LNCAP (cell line): ENCODE data around the gene SORCS2.
A peak's percentile ranks its signal among the peaks of the same experiment; 100 is the strongest.

Experiments
- CTCF ChIP-seq: fragments of 450-650 bp; IDR thresholded peaks from 2 replicates; pipeline ENCODE4 v1.5.1; 2017; ENCODE audit warnings: mild to moderate bottlenecking

SORCS2 gene

GRCh38 chr4:7766661-7767345 lies 574.5 kb downstream of the SORCS2 start:
- TF ChIP-seq CTCF = no peak

GRCh38 chr4:7767526-7767925 lies 575.2 kb downstream of the SORCS2 start:
- TF ChIP-seq CTCF = no peak

- TF ChIP-seq CTCF = no peak
These were observed 575.6 kb downstream of the SORCS2 start for GRCh38 chr4:7767966-7768365.

GRCh38 chr4:7768736-7769135 lies 576.4 kb downstream of the SORCS2 start:
- TF ChIP-seq CTCF = no peak

- TF ChIP-seq CTCF = no peak
These were observed 577.3 kb downstream of the SORCS2 start for GRCh38 chr4:7769396-7770223.

GRCh38 chr4:7770224-7771050 lies 578.1 kb downstream of the SORCS2 start:
- TF ChIP-seq CTCF = peak; percentile 68

GRCh38 chr4:7771056-7771455 lies 578.7 kb downstream of the SORCS2 start:
- TF ChIP-seq CTCF = no peak
